Spleen (tissue), 11 donors: ENCODE results near the gene FOXP1. TPM values are rescaled to one million over a fixed set of nuclear protein-coding genes. Genes with fewer than 3 reads are reported as not detected.

Experiments used
- DNase-seq: peaks from one replicate; pipeline ENCODE4 v3.0.0-alpha.2; 2020
- H3K27ac ChIP-seq, 8 donors: fragments of 200-600 bp; sonication (generic) in 7 of 8; 1 replicate in 4 of 8; 2 replicates in 4 of 8; pipeline versions ENCODE4 v1.5.0 to v1.8.0; 2016 to 2021; ENCODE audit warnings: inconsistent platforms in 4 of 8, mild to moderate bottlenecking in 4 of 8, moderate library complexity in 1 of 8
- H3K27me3 ChIP-seq, 7 donors: fragments of 200-600 bp; sonication (generic) in 6 of 7; replicated peaks in 1 of 7; 1 replicate in 4 of 7; 2 replicates in 3 of 7; pipeline versions ENCODE4 v1.5.0 to v1.8.0; 2016 to 2021; ENCODE audit warnings: inconsistent platforms in 3 of 7, mild to moderate bottlenecking in 1 of 7
- H3K36me3 ChIP-seq, 6 donors: fragments of 200-600 bp; sonication (generic) in 5 of 6; 1 replicate in 4 of 6; 2 replicates in 2 of 6; pipeline versions ENCODE4 v1.5.0 to v1.8.0; 2016 to 2021; ENCODE audit warnings: inconsistent platforms in 2 of 6
- H3K4me1 ChIP-seq, 6 donors: fragments of 200-600 bp; sonication (generic) in 5 of 6; 1 replicate in 3 of 6; 2 replicates in 3 of 6; pipeline versions ENCODE4 v1.5.0 to v1.8.0; 2016 to 2021; ENCODE audit warnings: inconsistent platforms in 3 of 6
- H3K4me3 ChIP-seq, 8 donors: fragments of 200-600 bp; sonication (generic) in 7 of 8; 1 replicate in 4 of 8; 2 replicates in 4 of 8; pipeline versions ENCODE4 v1.5.0 to v1.8.0; 2016 to 2021; ENCODE audit warnings: inconsistent platforms in 4 of 8, mild to moderate bottlenecking in 4 of 8, moderate library complexity in 2 of 8
- H3K9me3 ChIP-seq, 8 donors: fragments of 200-600 bp; sonication (generic) in 7 of 8; 1 replicate in 4 of 8; 2 replicates in 4 of 8; pipeline versions ENCODE4 v1.5.0 to v1.8.0; 2016 to 2021; ENCODE audit warnings: inconsistent platforms in 4 of 8
- CTCF ChIP-seq, 11 experiments: fragments of 200-600 bp in 7 of 11; fragments of 450-650 bp in 4 of 11; sonication (generic) in 4 of 11; IDR thresholded peaks in 8 of 11; conservative IDR thresholded peaks in 3 of 11; 1 replicate in 7 of 11; 2 replicates in 4 of 11; pipeline versions ENCODE4 v1.4.0 to v1.8.0; 2016 to 2021; ENCODE audit warnings: antibody characterized with exemption in 11 of 11, inconsistent platforms in 4 of 11, mild to moderate bottlenecking in 1 of 11
- POLR2A ChIP-seq, 3 donors: fragments of 450-650 bp; IDR thresholded peaks; one replicate each; pipeline ENCODE4 v1.5.1; 2017; ENCODE audit warnings: antibody characterized with exemption in 3 of 3, mild to moderate bottlenecking in 1 of 3
- POLR2AphosphoS5 ChIP-seq, 3 donors: sonication (generic); formaldehyde crosslinking; IDR thresholded peaks; one replicate each; pipeline ENCODE4 v1.5.1; 2017; ENCODE audit warnings: antibody characterized with exemption in 3 of 3
- WGBS, 5 donors: extraction: QIAGEN DNeasy Blood & Tissue Kit in 3 of 5; methylation state at CpG; one replicate each; pipeline versions ENCODE4 v1.1.5 to v1.1.7; 2013 to 2018; 5-methylcytosine and 5-hydroxymethylcytosine counted together
- intact Hi-C: fragments of 100-400 bp; cut with DNase I; formaldehyde crosslinking; loops from one replicate; pipeline ENCODE4 v1.15.0; 2023; ENCODE audit warnings: low total_unique reads
- polyA plus RNA-seq, 3 donors: library from polyadenylated mRNA; stranded (reverse); fragments of 200-250 nt; gene quantifications; one replicate each; pipeline ENCODE4 v1.2.1, GENCODE V29; 2013
- total RNA-seq, 7 donors: library from RNA; depleted of rRNA in 3 of 7; stranded (reverse); fragments of >200 nt in 3 of 7; fragmentation: NEBNext Ultra II Directional in 4 of 7; extraction: Animal tissue kit (Norgen Biotek cat#: 25700) in 4 of 7; gene quantifications; one replicate each; pipeline versions ENCODE4 v1.1.0 to v1.2.1, GENCODE V29; 2016 to 2021
- donor health status: healthy with polysubstance abuse.
- donor health status: DM: no; HTN: no; CAD: no; lungs with moderate emphysema.
- donor health status: DM: no; HTN: no; CAD: no.
- donor health status: Bipolar disorder and iron deficiency.
- donor health status: healthy.
- donor health status: DM: no; HTN: no; CAD: no.
- donor health status: DM: yes; HTN: yes; CAD: no.

FOXP1 gene
- total and polyA plus RNA-seq, 10 donors: 11.1 to 202 (median 153) TPM

GRCh38 chr3:71339049-71339448 lies 244.5 kb downstream of the FOXP1 start:
- peaks cover 0 to 10% (median 7%) of the 10 kb centered on the region in 8 donors for H3K9me3 ChIP-seq
- no peak overlapping the region for H3K4me3 ChIP-seq
- no peak for TF ChIP-seq POLR2AphosphoS5 (IDR thresholded peaks at IDR 0.05)
- TF ChIP-seq CTCF (IDR thresholded peaks at IDR 0.05 in 8 of 11, conservative IDR thresholded peaks at IDR 0.05 in 3 of 11): no peak
- TF ChIP-seq POLR2A (IDR thresholded peaks at IDR 0.05): no peak
- intact Hi-C loops: no loop called here
- peaks cover 0 to 5% (median 0%) of the 10 kb centered on the region in 6 donors for H3K4me1 ChIP-seq
- WGBS, 5 donors: 69 to 79% (median 73%) methylated on average over 4 of the region's 4 CpGs
- no peak for DNase-seq
- H3K36me3 ChIP-seq: peaks cover 0 to 23% (median 3%) of the 10 kb centered on the region in 6 donors
- H3K27me3 ChIP-seq: no peaks in the 10 kb centered on the region
- H3K27ac ChIP-seq: no peak overlapping the region

DNA sequence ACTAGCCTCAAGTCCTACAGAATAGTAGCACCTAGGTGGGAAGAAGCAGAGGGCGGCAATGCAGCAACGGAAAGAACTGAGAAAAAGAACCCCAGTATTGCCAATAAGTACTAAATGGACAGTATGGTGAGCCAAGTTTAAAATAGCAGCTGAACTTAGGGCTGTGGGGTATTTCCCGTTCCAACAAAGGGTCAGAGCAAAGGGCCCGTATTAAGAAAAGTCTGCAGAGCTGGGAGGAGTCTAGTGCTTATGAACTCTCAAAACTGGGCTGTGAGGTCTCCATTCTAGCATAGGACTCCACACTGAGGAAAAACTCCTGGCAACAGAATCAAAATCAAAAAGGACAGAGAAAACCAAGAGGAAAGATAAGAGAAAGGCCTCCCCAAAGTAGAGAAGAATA lies 250.7 kb downstream of the FOXP1 start:
- 79 to 88% (median 85%) methylated on average over 4 of the region's 4 CpGs for WGBS, 5 donors

DNA sequence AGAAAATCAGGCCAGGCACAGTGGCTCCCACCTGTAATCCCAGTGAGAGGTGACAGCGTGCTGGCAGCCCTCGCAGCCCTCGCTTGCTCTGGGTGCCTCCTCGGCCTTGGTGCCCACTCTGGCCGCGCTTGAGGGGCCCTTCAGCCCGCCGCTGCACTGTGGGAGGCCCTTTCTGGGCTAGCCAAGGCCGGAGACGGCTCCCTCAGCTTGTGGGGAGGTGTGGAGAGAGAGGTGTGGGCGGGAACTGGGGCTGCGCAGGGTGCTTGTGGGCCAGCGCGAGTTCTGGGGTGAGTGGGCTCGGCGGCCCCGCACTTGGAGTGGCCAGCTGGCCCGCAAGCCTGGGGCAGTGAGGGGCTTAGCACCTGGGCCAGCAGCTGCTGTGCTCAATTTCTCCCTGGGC lies 252.6 kb downstream of the FOXP1 start:
- intact Hi-C loops: no loop called here
- Histone ChIP-seq H3K36me3 (peaks cover 0 to 49% (median 4%) of the 10 kb centered on the region in 6 donors), H3K4me1 (peaks cover 0 to 14% (median 0%) of the 10 kb centered on the region in 6 donors), H3K27ac (no peak overlapping the region), H3K4me3 (no peak overlapping the region), H3K27me3 (no peaks in the 10 kb centered on the region), H3K9me3 (peaks cover 0 to 10% (median 5%) of the 10 kb centered on the region in 8 donors)
- DNase-seq: no peak
- TF ChIP-seq POLR2AphosphoS5 (IDR thresholded peaks at IDR 0.05): peak in 1 of 3 donors; percentile 2
- no peak for TF ChIP-seq CTCF (IDR thresholded peaks at IDR 0.05 in 8 of 11, conservative IDR thresholded peaks at IDR 0.05 in 3 of 11)
- no peak for TF ChIP-seq POLR2A (IDR thresholded peaks at IDR 0.05)
- WGBS, 5 donors: 89 to 96% (median 94%) methylated on average over 12 to 18 of the region's 18 CpGs

More for the DNA sequence above, 250.7 kb downstream of the FOXP1 start:
- Histone ChIP-seq H3K9me3 (peaks cover 0 to 10% (median 5%) of the 10 kb centered on the region in 8 donors), H3K4me3 (no peak overlapping the region), H3K4me1 (peaks cover 0 to 10% (median 0%) of the 10 kb centered on the region in 6 donors), H3K27ac (no peak overlapping the region), H3K36me3 (peaks cover 0 to 49% (median 4%) of the 10 kb centered on the region in 6 donors), H3K27me3 (no peaks in the 10 kb centered on the region)
- TF ChIP-seq POLR2AphosphoS5 (IDR thresholded peaks at IDR 0.05) (no peak), POLR2A (IDR thresholded peaks at IDR 0.05) (no peak), CTCF (IDR thresholded peaks at IDR 0.05 in 8 of 11, conservative IDR thresholded peaks at IDR 0.05 in 3 of 11) (no peak)
- intact Hi-C loops: no loop called here
- DNase-seq: no peak

- no peak overlapping the region for H3K4me3 ChIP-seq
- intact Hi-C loops: no loop called here
- no peak overlapping the region for H3K27ac ChIP-seq
- H3K4me1 ChIP-seq: peaks cover 0 to 14% (median 0%) of the 10 kb centered on the region in 6 donors
- WGBS, 5 donors: 95 to 98% (median 98%) methylated on average over 1 of the region's 1 CpG
- no peaks in the 10 kb centered on the region for H3K27me3 ChIP-seq
- H3K9me3 ChIP-seq: peaks cover 0 to 10% (median 5%) of the 10 kb centered on the region in 8 donors
- peaks cover 0 to 49% (median 4%) of the 10 kb centered on the region in 6 donors for H3K36me3 ChIP-seq
- no peak for DNase-seq
- TF ChIP-seq POLR2A (IDR thresholded peaks at IDR 0.05): no peak
- no peak for TF ChIP-seq POLR2AphosphoS5 (IDR thresholded peaks at IDR 0.05)
- no peak for TF ChIP-seq CTCF (IDR thresholded peaks at IDR 0.05 in 8 of 11, conservative IDR thresholded peaks at IDR 0.05 in 3 of 11)
Observed at GRCh38 chr3:71330505-71330904, 253.0 kb downstream of the FOXP1 start.
